Measurements from ENCODE around the gene PTEN. TPM values are rescaled to one million over a fixed set of nuclear protein-coding genes. Genes with fewer than 3 reads are reported as not detected.

The PTEN gene
- total and polyA plus RNA-seq, 4 donors, result 11.5 to 76.6 (median 37.5) TPM

DNA sequence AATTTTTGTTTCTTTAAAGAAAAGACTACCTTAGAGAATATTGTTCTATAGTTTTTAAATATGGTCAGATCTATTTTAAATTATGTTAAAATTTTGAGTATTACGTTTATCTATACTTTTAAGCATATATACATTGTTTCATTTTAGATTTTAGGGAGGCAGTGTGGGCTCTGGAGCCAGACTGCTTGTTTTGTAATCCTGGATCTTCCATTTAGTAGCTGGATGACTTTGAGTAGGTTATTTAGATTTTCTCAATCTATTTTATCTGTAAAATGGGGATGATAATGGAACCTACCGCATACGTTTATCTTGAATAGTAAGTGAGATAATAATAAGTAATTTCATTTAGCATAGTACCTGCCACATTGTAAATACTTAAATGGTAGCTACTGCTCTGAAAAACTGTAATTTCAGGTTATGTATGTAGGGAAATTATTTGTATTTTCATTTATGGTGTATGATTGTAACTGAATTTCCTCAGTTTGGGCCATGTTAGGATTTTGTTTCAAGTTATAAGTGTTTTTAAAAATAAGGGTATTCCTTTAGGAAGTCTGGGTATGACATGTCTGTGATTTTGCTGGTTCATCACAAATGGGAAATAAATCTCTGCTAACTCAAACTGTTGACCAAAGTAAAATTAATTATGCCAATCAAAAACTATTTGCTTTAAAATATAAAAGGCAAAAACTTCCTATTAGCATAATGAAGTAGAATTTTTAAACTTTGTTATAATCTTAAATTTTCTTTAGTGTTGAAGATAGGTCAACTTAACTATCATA lies 6.5 kb downstream of the PTEN start (continued):
- no peak for TF ChIP-seq ZBTB33 (IDR thresholded peaks at IDR 0.05)

DNA sequence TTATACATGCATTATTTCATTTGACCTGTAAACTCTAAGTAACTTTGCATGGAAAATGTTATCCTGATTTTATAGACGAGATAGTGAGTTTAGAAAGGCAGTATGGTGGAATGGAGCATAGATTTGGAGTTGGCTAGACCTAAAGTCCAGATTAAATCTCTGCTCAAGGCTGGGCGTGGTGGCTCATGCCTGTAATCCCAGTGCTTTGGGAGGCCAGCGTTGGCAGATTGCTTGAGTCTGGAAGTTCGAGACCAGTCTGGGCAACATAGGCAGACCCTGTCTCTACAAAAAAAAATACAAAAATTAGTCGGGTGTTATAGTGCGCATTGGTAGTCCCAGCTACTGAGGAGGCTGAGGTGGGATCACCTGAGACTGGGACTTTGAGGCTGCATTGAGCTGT lies 9.4 kb downstream of the PTEN start:
- no peak for DNase-seq (ENCODE audit: low spot score)
- Histone ChIP-seq H3K36me3 (ENCODE audit: control insufficient read depth in 4 of 4, insufficient read depth in 3 of 4, low read depth in 1 of 4, low read length in 3 of 4) (no peaks in the 10 kb centered on the region), H3K27me3 (ENCODE audit: control insufficient read depth in 4 of 4, insufficient read depth in 4 of 4, low read length in 3 of 4) (no peaks in the 10 kb centered on the region), H3K9ac (ENCODE audit: low read depth in 1 of 2, low read length in 2 of 2) (no peak overlapping the region), H3K27ac (ENCODE audit: low read depth in 1 of 2, low read length in 2 of 2) (no peak overlapping the region), H3K4me1 (ENCODE audit: control insufficient read depth in 4 of 4, insufficient read depth in 4 of 4, low read length in 3 of 4) (peaks cover 10 to 42% (median 28%) of the 10 kb centered on the region in 4 donors), H3K9me3 (ENCODE audit: control insufficient read depth in 4 of 4, low read length in 3 of 4) (no peaks in the 10 kb centered on the region), H3K4me3 (ENCODE audit: low read depth in 1 of 3, low read length in 3 of 3) (no peak overlapping the region)
- WGBS, result 96% methylated on average over 6 of the region's 6 CpGs
- TF ChIP-seq ZBTB33 (IDR thresholded peaks at IDR 0.05) (no peak), YY1 (IDR thresholded peaks at IDR 0.05) (no peak), EGR1 (IDR thresholded peaks at IDR 0.05; ENCODE audit: low read depth in 2 of 2) (no peak), RAD21 (IDR thresholded peaks at IDR 0.05) (no peak), TAF1 (conservative IDR thresholded peaks at IDR 0.05) (no peak), FOXA2 (IDR thresholded peaks at IDR 0.05) (no peak)
- TF ChIP-seq, protein P1, sequence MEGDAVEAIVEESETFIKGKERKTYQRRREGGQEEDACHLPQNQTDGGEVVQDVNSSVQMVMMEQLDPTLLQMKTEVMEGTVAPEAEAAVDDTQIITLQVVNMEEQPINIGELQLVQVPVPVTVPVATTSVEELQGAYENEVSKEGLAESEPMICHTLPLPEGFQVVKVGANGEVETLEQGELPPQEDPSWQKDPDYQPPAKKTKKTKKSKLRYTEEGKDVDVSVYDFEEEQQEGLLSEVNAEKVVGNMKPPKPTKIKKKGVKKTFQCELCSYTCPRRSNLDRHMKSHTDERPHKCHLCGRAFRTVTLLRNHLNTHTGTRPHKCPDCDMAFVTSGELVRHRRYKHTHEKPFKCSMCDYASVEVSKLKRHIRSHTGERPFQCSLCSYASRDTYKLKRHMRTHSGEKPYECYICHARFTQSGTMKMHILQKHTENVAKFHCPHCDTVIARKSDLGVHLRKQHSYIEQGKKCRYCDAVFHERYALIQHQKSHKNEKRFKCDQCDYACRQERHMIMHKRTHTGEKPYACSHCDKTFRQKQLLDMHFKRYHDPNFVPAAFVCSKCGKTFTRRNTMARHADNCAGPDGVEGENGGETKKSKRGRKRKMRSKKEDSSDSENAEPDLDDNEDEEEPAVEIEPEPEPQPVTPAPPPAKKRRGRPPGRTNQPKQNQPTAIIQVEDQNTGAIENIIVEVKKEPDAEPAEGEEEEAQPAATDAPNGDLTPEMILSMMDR (IDR thresholded peaks at IDR 0.05; ENCODE audit: low read depth, low read length, missing input control), result no peak

- Histone ChIP-seq H3K4me3 (ENCODE audit: low read depth in 1 of 3, low read length in 3 of 3) (no peak overlapping the region), H3K27me3 (ENCODE audit: control insufficient read depth in 4 of 4, insufficient read depth in 4 of 4, low read length in 3 of 4) (no peaks in the 10 kb centered on the region), H3K27ac (ENCODE audit: low read depth in 1 of 2, low read length in 2 of 2) (no peak overlapping the region), H3K4me1 (ENCODE audit: control insufficient read depth in 4 of 4, insufficient read depth in 4 of 4, low read length in 3 of 4) (peaks cover 10 to 39% (median 27%) of the 10 kb centered on the region in 4 donors), H3K9ac (ENCODE audit: low read depth in 1 of 2, low read length in 2 of 2) (no peak overlapping the region), H3K36me3 (ENCODE audit: control insufficient read depth in 4 of 4, insufficient read depth in 3 of 4, low read depth in 1 of 4, low read length in 3 of 4) (no peaks in the 10 kb centered on the region), H3K9me3 (ENCODE audit: control insufficient read depth in 4 of 4, low read length in 3 of 4) (no peaks in the 10 kb centered on the region)
- WGBS, result 38% methylated on average over 2 of the region's 2 CpGs
- no peak for DNase-seq (ENCODE audit: low spot score)
- TF ChIP-seq MAX (IDR thresholded peaks at IDR 0.05) (no peak), HNF4A (conservative IDR thresholded peaks at IDR 0.05) (peak; percentile 17 to 24), YY1 (IDR thresholded peaks at IDR 0.05) (no peak), EGR1 (IDR thresholded peaks at IDR 0.05; ENCODE audit: low read depth in 2 of 2) (no peak)
Measured at GRCh38 chr10:87873656-87874055, 10.2 kb downstream of the PTEN start.
